Stimulated activated CD8-positive, alpha-beta memory T cell treated with anti-CD3 and anti-CD28 coated beads, Interleukin-12 subunit alpha, Interleukin-12 subunit beta, amount 100 ng/mL, for 24 hours (primary cell): ENCODE results near the gene TSPO2.
A peak's percentile ranks its signal among the peaks of the same experiment; 100 is the strongest.

Source experiments
- DNase-seq: peaks from one replicate; pipeline ENCODE4 v3.0.0-alpha.2; 2020; ENCODE audit errors: extremely low read depth

The TSPO2 gene

GRCh38 chr6:41051873-41052272 is 9.6 kb downstream of the TSPO2 start:
- DNase-seq, result no peak

- DNase-seq, result no peak
Observed at GRCh38 chr6:41053041-41053440, 10.8 kb downstream of the TSPO2 start, which contains the start of gene APOBEC2. Gene APOBEC2 (plus strand): TSS chr6:41053202. CDS start chr6:41053348, 146 bp downstream.

- DNase-seq, result no peak
Observed at GRCh38 chr6:41054511-41054910, 12.2 kb downstream of the TSPO2 start.

GRCh38 chr6:41055149-41055548 is 12.9 kb downstream of the TSPO2 start:
- DNase-seq, result no peak

- no peak for DNase-seq
Observed at GRCh38 chr6:41056768-41057490, 14.7 kb downstream of the TSPO2 start.

- DNase-seq, result no peak
Observed at GRCh38 chr6:41058783-41059181, 16.5 kb downstream of the TSPO2 start.

- DNase-seq, result no peak
Observed at GRCh38 chr6:41059556-41059955, 17.3 kb downstream of the TSPO2 start.

GRCh38 chr6:41061196-41061726 is 19.0 kb downstream of the TSPO2 start:
- DNase-seq, result no peak

- no peak for DNase-seq
Observed at GRCh38 chr6:41062056-41062455, 19.8 kb downstream of the TSPO2 start.

GRCh38 chr6:41063884-41064285 is 21.6 kb downstream of the TSPO2 start:
- DNase-seq, result no peak

- no peak for DNase-seq
Observed at GRCh38 chr6:41064841-41065240, 22.6 kb downstream of the TSPO2 start.

GRCh38 chr6:41065550-41066026 is 23.3 kb downstream of the TSPO2 start:
- DNase-seq, result no peak

GRCh38 chr6:41066867-41067304 is 24.6 kb downstream of the TSPO2 start:
- peak; percentile 9 for DNase-seq

GRCh38 chr6:41071501-41071922 is 29.2 kb downstream of the TSPO2 start:
- DNase-seq, result no peak

GRCh38 chr6:41071923-41072835 is 29.9 kb downstream of the TSPO2 start, which contains the start of gene OARD1:
Gene OARD1 (minus strand): TSS chr6:41072356. CDS start chr6:41071634, 722 bp downstream.
- peak; percentile 100 for DNase-seq

GRCh38 chr6:41072836-41073202 is 30.6 kb downstream of the TSPO2 start, which contains the start of gene NFYA:
Gene NFYA (plus strand): TSS chr6:41072974. CDS start chr6:41079090, 6,116 bp downstream.
- DNase-seq, result peak; percentile 99

GRCh38 chr6:41073203-41073967 is 31.1 kb downstream of the TSPO2 start:
- peak; percentile 52 for DNase-seq

- DNase-seq, result no peak
Observed at GRCh38 chr6:41073968-41074691, 31.9 kb downstream of the TSPO2 start.

- no peak for DNase-seq
Observed at GRCh38 chr6:41074692-41075436, 32.6 kb downstream of the TSPO2 start.
